Measurements from ENCODE around the gene AMH. TPM values are rescaled to one million over a fixed set of nuclear protein-coding genes. Genes with fewer than 3 reads are reported as not detected.

AMH gene
- total RNA-seq, 6 donors from 2014 or later: 1.1 to 6.3 (median 3.2) TPM

- ATAC-seq (ENCODE audit: low FRiP score in 2 of 2) (peak in 1 of 2 donors; percentile 42), DNase-seq (peak in 1 of 2 donors; percentile 87)
- H3K9me3 ChIP-seq: no peaks in the 10 kb centered on the region
- H3K4me1 ChIP-seq: peaks cover 45 to 59% (median 51%) of the 10 kb centered on the region in 4 donors
- TF ChIP-seq, protein P1, sequence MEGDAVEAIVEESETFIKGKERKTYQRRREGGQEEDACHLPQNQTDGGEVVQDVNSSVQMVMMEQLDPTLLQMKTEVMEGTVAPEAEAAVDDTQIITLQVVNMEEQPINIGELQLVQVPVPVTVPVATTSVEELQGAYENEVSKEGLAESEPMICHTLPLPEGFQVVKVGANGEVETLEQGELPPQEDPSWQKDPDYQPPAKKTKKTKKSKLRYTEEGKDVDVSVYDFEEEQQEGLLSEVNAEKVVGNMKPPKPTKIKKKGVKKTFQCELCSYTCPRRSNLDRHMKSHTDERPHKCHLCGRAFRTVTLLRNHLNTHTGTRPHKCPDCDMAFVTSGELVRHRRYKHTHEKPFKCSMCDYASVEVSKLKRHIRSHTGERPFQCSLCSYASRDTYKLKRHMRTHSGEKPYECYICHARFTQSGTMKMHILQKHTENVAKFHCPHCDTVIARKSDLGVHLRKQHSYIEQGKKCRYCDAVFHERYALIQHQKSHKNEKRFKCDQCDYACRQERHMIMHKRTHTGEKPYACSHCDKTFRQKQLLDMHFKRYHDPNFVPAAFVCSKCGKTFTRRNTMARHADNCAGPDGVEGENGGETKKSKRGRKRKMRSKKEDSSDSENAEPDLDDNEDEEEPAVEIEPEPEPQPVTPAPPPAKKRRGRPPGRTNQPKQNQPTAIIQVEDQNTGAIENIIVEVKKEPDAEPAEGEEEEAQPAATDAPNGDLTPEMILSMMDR (IDR thresholded peaks at IDR 0.05): no peak
- H3K27me3 ChIP-seq: no peaks in the 10 kb centered on the region
- WGBS, 2 donors: 81% methylated on average over 51 of the region's 74 CpGs; no CpG with 5 or more reads in 1 of the 2 donors
- peak overlapping the region in 1 of 4 donors; percentile 4 for H3K4me3 ChIP-seq
- peak overlapping the region; percentile 18 to 44 (median 28) for H3K27ac ChIP-seq
- peaks cover 9 to 36% (median 27%) of the 10 kb centered on the region in 4 donors for H3K36me3 ChIP-seq
Measured at GRCh38 chr19:2275588-2276428, 26.7 kb downstream of the AMH start.

DNA sequence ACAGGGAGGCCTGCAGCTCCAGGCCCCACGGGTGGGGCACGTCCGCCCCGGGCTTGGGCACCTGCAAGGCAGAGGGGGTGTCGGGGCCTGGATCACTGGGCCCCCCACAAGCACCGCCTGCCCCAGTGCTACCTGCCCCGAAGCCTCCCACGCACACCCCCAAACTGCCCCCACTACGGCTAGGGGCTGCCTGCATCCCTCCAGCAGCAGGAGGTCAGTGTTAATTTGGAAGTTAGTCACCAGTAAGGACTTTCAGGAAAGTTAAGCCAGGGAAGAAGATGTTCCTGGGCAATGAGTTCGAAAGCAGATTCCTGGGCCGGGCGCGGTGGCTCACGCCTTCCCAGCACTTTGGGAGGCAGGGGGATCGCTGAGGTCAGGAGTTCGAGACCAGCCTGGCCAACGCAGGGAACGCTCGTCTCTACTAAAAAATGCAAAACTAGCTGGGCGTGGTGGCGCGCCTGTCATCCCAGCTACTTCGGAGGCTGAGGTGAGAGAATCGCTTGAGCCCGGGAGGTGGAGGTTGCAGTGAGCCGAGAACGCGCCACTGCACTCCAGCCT lies 27.4 kb downstream of the AMH start:
- ATAC-seq (ENCODE audit: low FRiP score in 2 of 2) (no peak), DNase-seq (no peak)
- no peaks in the 10 kb centered on the region for H3K9me3 ChIP-seq
- TF ChIP-seq EP300 (IDR thresholded peaks at IDR 0.05): no peak
- no peak for TF ChIP-seq POLR2A (IDR thresholded peaks at IDR 0.05)
- no peak for TF ChIP-seq POLR2AphosphoS5 (IDR thresholded peaks at IDR 0.05)
- TF ChIP-seq, protein P1 (IDR thresholded peaks at IDR 0.05): no peak
- no peak overlapping the region for H3K4me3 ChIP-seq
- no peak overlapping the region for H3K27ac ChIP-seq
- H3K27me3 ChIP-seq: no peaks in the 10 kb centered on the region
- H3K4me1 ChIP-seq: peaks cover 41 to 55% (median 46%) of the 10 kb centered on the region in 4 donors
- WGBS, 2 donors: 93 to 96% methylated on average over 23 to 24 of the region's 28 CpGs
- peaks cover 9 to 35% (median 25%) of the 10 kb centered on the region in 4 donors for H3K36me3 ChIP-seq

- H3K4me1 ChIP-seq: peaks cover 41 to 55% (median 44%) of the 10 kb centered on the region in 4 donors
- TF ChIP-seq, protein P1 (IDR thresholded peaks at IDR 0.05): no peak
- no peak for TF ChIP-seq POLR2AphosphoS5 (IDR thresholded peaks at IDR 0.05)
- TF ChIP-seq POLR2A (IDR thresholded peaks at IDR 0.05): no peak
- no peak for TF ChIP-seq EP300 (IDR thresholded peaks at IDR 0.05)
- DNase-seq: no peak
- H3K36me3 ChIP-seq: peaks cover 9 to 29% (median 19%) of the 10 kb centered on the region in 4 donors
- H3K27me3 ChIP-seq: no peaks in the 10 kb centered on the region
- no peak overlapping the region for H3K27ac ChIP-seq
- no peaks in the 10 kb centered on the region for H3K9me3 ChIP-seq
- no peak for ATAC-seq (ENCODE audit: low FRiP score in 2 of 2)
- WGBS, 2 donors: 75 to 76% methylated on average over 9 of the region's 9 CpGs
- H3K4me3 ChIP-seq: no peak overlapping the region
Measured at GRCh38 chr19:2277138-2277537, 28.0 kb downstream of the AMH start.

- Histone ChIP-seq H3K4me3 (no peak overlapping the region), H3K9me3 (no peaks in the 10 kb centered on the region), H3K27ac (no peak overlapping the region), H3K4me1 (peaks cover 29 to 51% (median 38%) of the 10 kb centered on the region in 4 donors), H3K36me3 (peaks cover 0 to 15% (median 8%) of the 10 kb centered on the region in 4 donors), H3K27me3 (no peaks in the 10 kb centered on the region)
- DNase-seq (peak in 1 of 2 donors; percentile 80), ATAC-seq (ENCODE audit: low FRiP score in 2 of 2) (no peak)
- 87 to 94% methylated on average over 17 to 33 of the region's 33 CpGs for WGBS, 2 donors
- no peak for TF ChIP-seq POLR2A (IDR thresholded peaks at IDR 0.05)
- TF ChIP-seq POLR2AphosphoS5 (IDR thresholded peaks at IDR 0.05): no peak
- TF ChIP-seq, protein P1 (IDR thresholded peaks at IDR 0.05): no peak
- no peak for TF ChIP-seq EP300 (IDR thresholded peaks at IDR 0.05)
Measured at GRCh38 chr19:2278459-2279158, 29.5 kb downstream of the AMH start.

Measured in upper lobe of left lung (tissue), 6 donors.